OCI-M2 (cell line): ENCODE results near the gene C6.
"Not testable (repeated sequence)": the region's sequence is repeated elsewhere in the genome, so short reads cannot be mapped to it uniquely, and the experiment has no call there.

Source experiments
- DNase-seq: peaks from one replicate; lab custom pipeline; 2025; ENCODE audit not compliant: unreplicated experiment; lab: John Stamatoyannopoulos, UW

The C6 gene

GRCh38 chr5:41213340-41213739 lies at the start of gene C6:
Gene C6 (minus strand): TSS chr5:41213532. CDS start chr5:41203230, 10,302 bp downstream.
- no peak for DNase-seq

DNA sequence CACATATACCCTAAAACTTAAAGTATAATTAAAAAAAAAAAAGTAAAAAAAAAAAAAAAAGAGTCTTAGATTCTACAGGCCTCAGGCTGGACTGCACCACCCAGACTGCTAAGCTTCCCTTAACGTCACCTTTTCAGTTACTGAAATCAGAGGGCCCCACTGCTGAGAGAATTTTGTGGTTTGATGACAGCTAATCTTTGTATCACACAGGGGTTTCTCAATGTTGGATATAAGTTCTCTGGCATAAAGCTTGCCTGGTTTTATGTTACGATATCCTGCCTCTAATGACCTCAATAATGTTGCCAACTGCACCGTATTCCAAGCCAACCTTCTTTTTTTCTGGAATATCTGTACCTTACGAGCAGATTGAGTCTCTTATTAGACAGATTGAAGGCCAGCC lies 43.1 kb upstream of the C6 start:
- no peak for DNase-seq

GRCh38 chr5:41253109-41253508 lies 39.8 kb upstream of the C6 start:
- no peak for DNase-seq

DNA sequence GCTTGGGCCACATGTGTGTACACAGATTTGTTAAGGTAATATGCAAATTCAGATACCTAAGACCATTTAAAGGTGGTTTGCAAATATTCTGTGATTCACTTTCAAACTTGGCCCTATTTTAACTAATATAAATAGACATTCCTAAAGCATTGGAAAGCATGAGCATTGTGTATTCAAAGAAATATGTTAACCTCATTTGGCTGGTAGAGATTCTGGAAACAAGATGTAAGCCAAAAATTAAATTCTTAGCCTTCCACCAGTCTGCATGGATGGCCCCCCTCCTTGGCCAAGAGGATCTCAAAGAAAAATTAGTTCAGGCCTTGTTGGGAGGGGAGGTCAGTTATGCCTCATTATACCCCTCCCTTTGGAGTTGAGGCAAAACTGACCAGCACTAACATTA lies 38.7 kb upstream of the C6 start:
- DNase-seq: no peak

DNA sequence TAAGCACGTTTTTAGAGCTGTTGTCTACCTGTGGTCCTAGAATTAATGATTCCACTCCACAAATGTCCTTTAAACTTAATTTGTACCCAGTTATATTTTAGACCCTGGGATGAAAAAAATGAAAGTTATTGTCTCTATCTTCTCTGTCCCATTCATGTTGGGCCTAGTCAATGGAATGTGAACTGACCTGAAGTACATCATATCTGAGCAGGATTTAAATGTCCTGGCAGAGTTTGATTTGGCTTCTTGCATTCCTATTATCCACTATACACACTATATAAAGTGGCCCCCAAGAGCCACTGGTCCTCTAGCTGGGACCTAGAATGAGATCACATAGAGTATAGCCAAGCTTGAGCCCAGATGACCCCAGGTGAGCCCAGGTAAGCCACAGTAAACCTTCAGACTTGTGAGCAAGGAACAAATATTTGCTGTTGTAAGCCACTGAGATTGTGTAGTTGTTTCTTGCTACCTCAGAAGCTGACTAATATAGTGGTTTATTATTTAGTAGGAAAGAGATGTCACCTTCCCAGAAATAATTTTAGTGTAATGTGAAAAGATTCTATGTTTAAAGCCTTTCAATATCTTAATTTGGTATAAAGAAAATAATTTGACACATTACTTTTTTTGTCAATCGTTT lies 37.1 kb upstream of the C6 start:
- DNase-seq: no peak

DNA sequence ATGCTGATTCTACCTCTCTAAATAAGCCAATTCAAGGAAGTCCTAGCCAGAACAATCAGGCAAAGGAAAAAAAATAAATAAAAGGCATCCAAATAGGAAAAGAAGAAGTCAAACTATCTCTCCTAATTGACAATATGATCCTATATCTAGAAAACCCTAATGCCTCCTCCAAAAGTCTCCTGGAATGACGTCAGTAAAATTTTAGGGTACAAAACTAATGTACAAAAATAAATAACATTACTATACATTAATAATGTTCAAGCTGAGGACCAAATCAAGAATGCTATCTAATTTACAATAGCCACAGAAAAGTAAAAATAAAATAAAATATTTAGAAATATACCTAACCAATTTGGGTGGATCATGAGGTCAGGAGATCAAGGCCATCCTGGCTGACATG lies 33.8 kb upstream of the C6 start:
- DNase-seq: no peak

GRCh38 chr5:41246376-41246775 lies 33.0 kb upstream of the C6 start:
- no peak for DNase-seq

- no peak for DNase-seq
Observed at GRCh38 chr5:41243558-41243957, 30.2 kb upstream of the C6 start.

GRCh38 chr5:41240985-41241384 lies 27.7 kb upstream of the C6 start:
- DNase-seq: no peak

- DNase-seq: no peak
Observed at GRCh38 chr5:41240390-41240789, 27.1 kb upstream of the C6 start.

- DNase-seq: no peak
Observed at GRCh38 chr5:41234475-41234874, 21.1 kb upstream of the C6 start.

GRCh38 chr5:41232797-41233196 lies 19.5 kb upstream of the C6 start:
- no peak for DNase-seq

DNA sequence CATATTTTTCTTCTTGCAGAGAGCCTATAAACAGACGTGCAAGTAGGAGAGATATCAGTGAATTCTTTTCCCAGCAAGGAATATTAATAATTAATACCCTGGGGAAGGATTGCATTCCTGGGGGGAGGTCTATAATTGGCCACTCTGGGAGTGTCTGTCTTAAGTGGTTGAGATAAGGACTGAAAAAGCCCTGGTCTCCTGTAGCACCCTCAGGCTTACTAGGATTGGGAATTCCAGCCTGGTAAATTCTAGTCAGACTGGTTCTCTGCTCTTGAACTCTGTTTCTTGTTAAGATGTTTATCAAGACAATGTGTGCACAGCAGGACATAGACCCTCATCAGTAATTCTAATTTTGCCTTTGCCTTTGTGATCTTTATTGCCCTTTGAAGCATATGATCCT lies 16.9 kb upstream of the C6 start:
- DNase-seq: not testable (repeated sequence)

- no peak for DNase-seq
Observed at GRCh38 chr5:41223962-41224361, 10.6 kb upstream of the C6 start.

DNA sequence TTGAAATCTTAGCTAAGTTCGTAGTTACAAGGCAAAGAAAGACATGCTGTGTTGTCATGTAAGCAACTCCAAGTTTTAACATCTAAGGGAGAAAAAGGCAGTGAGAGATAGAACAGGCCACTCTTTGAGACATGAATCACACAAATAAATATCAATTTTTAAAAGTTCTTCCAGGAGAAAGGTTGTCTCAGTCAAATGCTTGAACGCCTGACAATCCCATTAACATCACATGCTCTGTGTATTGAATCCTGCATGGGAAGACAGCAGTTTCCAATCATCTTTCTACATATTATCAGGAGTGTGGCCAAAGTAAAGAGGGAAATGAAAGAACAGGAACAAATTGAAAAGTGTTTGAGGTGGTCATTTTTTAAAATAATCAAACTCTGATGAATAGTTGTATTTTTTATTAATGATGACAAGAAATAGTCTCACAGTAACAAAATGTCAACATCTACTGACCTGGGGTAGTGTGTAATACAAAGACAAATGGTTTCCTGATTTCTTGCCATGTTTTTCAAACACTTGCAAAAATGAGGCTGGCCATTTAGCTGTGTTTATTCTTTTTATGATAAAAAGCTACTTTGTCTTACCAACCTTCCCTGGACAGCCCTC lies 6.4 kb upstream of the C6 start:
- no peak for DNase-seq

GRCh38 chr5:41218929-41219657 lies 5.8 kb upstream of the C6 start:
- DNase-seq: no peak

- DNase-seq: no peak
Observed at GRCh38 chr5:41214182-41214581, 850 bp upstream of the C6 start.

GRCh38 chr5:41212935-41213334 lies 397 bp downstream of the C6 start:
- DNase-seq: no peak

DNA sequence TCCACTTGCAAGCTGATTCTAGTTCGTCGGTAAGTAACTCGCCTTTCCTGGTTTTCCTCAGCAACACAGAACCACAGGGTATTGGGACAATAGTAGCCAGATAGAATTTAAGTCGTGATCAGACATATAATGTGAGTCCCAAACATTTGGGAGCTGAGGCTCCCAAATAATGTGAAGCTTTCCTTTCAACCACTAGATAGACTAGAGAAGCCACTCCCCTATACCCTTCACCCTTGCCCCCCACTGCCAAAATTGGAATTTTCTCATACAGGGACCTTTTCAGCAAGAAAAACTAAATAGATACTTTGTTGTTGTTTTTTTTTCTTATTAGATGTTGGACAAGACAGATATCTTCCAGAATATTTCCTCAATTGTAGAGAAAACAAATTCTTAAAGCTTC lies 1.9 kb downstream of the C6 start:
- DNase-seq: no peak

DNA sequence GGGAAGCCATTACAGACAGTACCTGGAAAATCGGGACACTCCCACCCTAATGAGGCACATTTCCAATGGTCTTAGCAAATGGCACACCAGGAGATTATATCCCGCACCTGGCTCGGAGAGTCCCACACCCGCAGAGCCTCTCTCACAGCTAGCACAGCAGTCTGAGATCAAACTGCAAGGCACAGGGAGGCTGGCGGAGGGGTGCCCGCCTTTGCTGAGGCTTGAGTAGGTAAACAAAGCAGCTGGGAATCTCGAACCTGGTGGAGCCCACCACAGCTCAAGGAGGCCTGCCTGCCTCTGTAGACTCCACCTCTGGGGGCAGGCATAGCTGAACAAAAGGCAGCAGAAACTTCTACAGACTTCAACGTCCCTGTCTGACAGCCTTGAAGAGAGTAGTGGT lies 7.9 kb downstream of the C6 start:
- DNase-seq: not testable (repeated sequence)

- no peak for DNase-seq
Observed at GRCh38 chr5:41203033-41203432, 10.3 kb downstream of the C6 start.

- no peak for DNase-seq
Observed at GRCh38 chr5:41201082-41201772, 12.1 kb downstream of the C6 start.
